Lung (tissue), 12 donors: ENCODE data around the gene STARD5. TPM values are rescaled to one million over a fixed set of nuclear protein-coding genes. Genes with fewer than 3 reads are reported as not detected.

ENCODE experiments used
- ATAC-seq: fragments of 200-7000 bp; cut with Tn5 transposase; one replicate; pipeline ENCODE4 v1.9.1; 2020; ENCODE audit warnings: moderate number of reproducible peaks; ENCODE audit not compliant: insufficient read depth, low FRiP score
- DNase-seq, 3 donors: peaks; one replicate each; pipeline ENCODE4 v3.0.0-alpha.2; 2013 to 2017
- H3K27ac ChIP-seq, 2 donors: one replicate each; pipeline ENCODE4 v1.5.1; 2013; ENCODE audit warnings: mild to moderate bottlenecking in 2 of 2, moderate library complexity in 2 of 2, control low read depth in 1 of 2, inconsistent platforms in 1 of 2, low read depth in 1 of 2, low read length in 1 of 2
- H3K27me3 ChIP-seq, 3 donors: one replicate each; pipeline ENCODE4 v1.5.1; 2013; ENCODE audit warnings: low read length in 2 of 3; ENCODE audit not compliant: control insufficient read depth in 3 of 3, insufficient read depth in 3 of 3
- H3K36me3 ChIP-seq, 4 donors: one replicate each; pipeline ENCODE4 v1.5.1; 2013; ENCODE audit warnings: low read length in 4 of 4, mild to moderate bottlenecking in 1 of 4, moderate library complexity in 1 of 4; ENCODE audit not compliant: control insufficient read depth in 4 of 4, insufficient read depth in 4 of 4
- H3K4me1 ChIP-seq, 5 donors: one replicate each; pipeline ENCODE4 v1.5.1; 2013; ENCODE audit warnings: low read length in 5 of 5, mild to moderate bottlenecking in 2 of 5, moderate library complexity in 1 of 5; ENCODE audit not compliant: control insufficient read depth in 5 of 5, insufficient read depth in 5 of 5
- H3K4me3 ChIP-seq: one replicate; pipeline ENCODE4 v1.5.1; 2013; ENCODE audit warnings: mild to moderate bottlenecking, control low read depth, moderate library complexity
- H3K9ac ChIP-seq, 2 donors: one replicate each; pipeline ENCODE4 v1.5.1; 2013; ENCODE audit warnings: low read length in 2 of 2, control low read depth in 1 of 2; ENCODE audit not compliant: insufficient read depth in 1 of 2
- H3K9me3 ChIP-seq, 4 donors: one replicate each; pipeline ENCODE4 v1.5.1; 2013; ENCODE audit warnings: low read length in 3 of 4, mild to moderate bottlenecking in 1 of 4, moderate library complexity in 1 of 4; ENCODE audit not compliant: control insufficient read depth in 4 of 4, insufficient read depth in 3 of 4
- CTCF ChIP-seq: IDR thresholded peaks from 2 replicates; pipeline ENCODE4 v1.5.1; 2012; ENCODE audit warnings: mild to moderate bottlenecking; ENCODE audit errors: control extremely low read depth, extremely low read depth
- WGBS, 2 donors: extraction: QIAGEN DNeasy Blood & Tissue Kit; methylation state at CpG; one replicate each; pipeline ENCODE4 v1.1.7; 2013; 5-methylcytosine and 5-hydroxymethylcytosine counted together
- polyA plus RNA-seq, 2 donors: library from polyadenylated mRNA; stranded (reverse); fragments of 200-250 nt; gene quantifications; one replicate each; pipeline ENCODE4 v1.2.1, GENCODE V29; 2013
- total RNA-seq, 2 donors: library from RNA; depleted of rRNA in 1 of 2; stranded (reverse); fragments of >200 nt in 1 of 2; gene quantifications; one replicate each; pipeline ENCODE4 v1.2.1, GENCODE V29; 2014 to 2021
- donor health status: control.
- donor health status: control.
- donor health status: Bipolar disorder and iron deficiency.
- donor health status: healthy.
- donor health status: DM: yes; HTN: yes; CAD: no.

Gene STARD5
- total and polyA plus RNA-seq, 4 donors = 2.9 to 7.0 (median 5.0) TPM

DNA sequence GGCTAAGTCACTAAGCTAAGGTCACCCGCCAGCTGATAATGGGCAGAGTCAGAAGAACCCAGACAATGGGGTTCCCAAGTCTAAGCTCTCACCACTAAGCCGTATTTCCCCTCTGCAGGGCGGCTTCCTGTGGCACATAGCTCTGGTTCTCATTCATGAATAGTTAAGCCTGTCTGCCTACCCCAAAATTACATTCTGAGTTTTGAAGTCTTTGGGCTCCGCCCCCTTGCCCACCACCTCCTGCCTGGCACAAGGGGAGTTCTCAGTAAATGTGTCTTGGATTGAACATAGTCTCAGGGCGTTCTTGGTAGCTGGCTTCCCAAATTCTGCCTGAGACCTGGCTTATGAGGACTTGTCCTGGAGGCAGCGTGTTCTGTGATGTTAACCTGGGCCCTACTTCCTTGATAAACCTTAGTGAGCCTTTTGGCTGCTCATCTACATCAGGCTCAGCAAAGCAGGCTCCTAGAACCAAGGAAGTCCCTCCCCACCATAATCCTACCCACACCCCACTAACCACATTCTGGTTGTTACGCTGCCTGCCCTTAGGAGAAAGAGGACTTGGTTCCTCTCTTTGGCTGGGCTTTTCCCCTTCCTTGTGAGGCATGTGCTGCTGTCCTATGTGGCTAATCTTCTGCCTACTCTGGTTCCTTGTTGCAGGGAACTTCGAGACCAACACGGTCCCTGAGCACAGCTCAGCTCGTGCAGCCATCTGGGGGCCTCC, 54.9 kb downstream of the STARD5 start:
- ATAC-seq (no peak), DNase-seq (no peak)
- TF ChIP-seq CTCF = no peak
- 69 to 81% methylated on average over 10 of the region's 10 CpGs for WGBS, 2 donors
- Histone ChIP-seq H3K4me3 (no peak overlapping the region), H3K36me3 (peaks cover 0 to 6% (median 2%) of the 10 kb centered on the region in 4 donors), H3K4me1 (peaks cover 0 to 11% (median 5%) of the 10 kb centered on the region in 5 donors), H3K27me3 (no peaks in the 10 kb centered on the region), H3K27ac (no peak overlapping the region), H3K9me3 (no peaks in the 10 kb centered on the region), H3K9ac (no peak overlapping the region)

GRCh38 chr15:81268340-81268739, 55.6 kb downstream of the STARD5 start:
- Histone ChIP-seq H3K27me3 (no peaks in the 10 kb centered on the region), H3K9ac (no peak overlapping the region), H3K9me3 (no peaks in the 10 kb centered on the region), H3K4me1 (peaks cover 0 to 14% (median 5%) of the 10 kb centered on the region in 5 donors), H3K36me3 (peaks cover 0 to 6% (median 1%) of the 10 kb centered on the region in 4 donors), H3K27ac (no peak overlapping the region), H3K4me3 (no peak overlapping the region)
- WGBS, 2 donors = 95 to 96% methylated on average over 5 of the region's 5 CpGs
- ATAC-seq (no peak), DNase-seq (no peak)
- no peak for TF ChIP-seq CTCF

- Histone ChIP-seq H3K27ac (no peak overlapping the region), H3K9me3 (no peaks in the 10 kb centered on the region), H3K4me1 (peaks cover 0 to 14% (median 5%) of the 10 kb centered on the region in 5 donors), H3K27me3 (no peaks in the 10 kb centered on the region), H3K36me3 (peaks cover 0 to 6% (median under 1%) of the 10 kb centered on the region in 4 donors), H3K9ac (no peak overlapping the region), H3K4me3 (no peak overlapping the region)
- ATAC-seq (peak; percentile 93), DNase-seq (peak; percentile 83 to 88 (median 84))
- WGBS, 2 donors = 5 to 7% methylated on average over 14 of the region's 14 CpGs
- peak; percentile 95 for TF ChIP-seq CTCF
Measured at GRCh38 chr15:81265944-81266775, 57.8 kb downstream of the STARD5 start.
